Measurements from ENCODE around the gene CD40LG.

DNA sequence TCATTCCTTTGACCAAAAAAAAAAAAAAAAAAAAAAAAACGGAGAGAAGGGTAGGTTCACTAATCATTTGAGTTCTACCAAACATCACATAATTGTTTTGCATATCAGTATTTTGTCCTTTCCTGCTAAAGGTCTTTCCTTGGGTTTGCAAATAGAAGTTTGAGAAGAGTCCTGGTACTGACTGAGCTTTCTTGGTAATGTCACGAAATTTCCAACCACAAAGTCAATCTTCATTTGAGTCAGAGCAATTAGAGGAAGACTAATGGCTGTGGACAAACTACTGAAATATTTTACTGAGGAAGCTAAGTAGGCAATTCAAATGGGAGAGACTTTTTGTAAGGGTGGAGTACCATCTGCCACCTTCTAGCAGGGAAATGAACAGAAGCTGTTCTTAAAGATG lies 21.7 kb upstream of the CD40LG start:
- TF ChIP-seq, protein P1, sequence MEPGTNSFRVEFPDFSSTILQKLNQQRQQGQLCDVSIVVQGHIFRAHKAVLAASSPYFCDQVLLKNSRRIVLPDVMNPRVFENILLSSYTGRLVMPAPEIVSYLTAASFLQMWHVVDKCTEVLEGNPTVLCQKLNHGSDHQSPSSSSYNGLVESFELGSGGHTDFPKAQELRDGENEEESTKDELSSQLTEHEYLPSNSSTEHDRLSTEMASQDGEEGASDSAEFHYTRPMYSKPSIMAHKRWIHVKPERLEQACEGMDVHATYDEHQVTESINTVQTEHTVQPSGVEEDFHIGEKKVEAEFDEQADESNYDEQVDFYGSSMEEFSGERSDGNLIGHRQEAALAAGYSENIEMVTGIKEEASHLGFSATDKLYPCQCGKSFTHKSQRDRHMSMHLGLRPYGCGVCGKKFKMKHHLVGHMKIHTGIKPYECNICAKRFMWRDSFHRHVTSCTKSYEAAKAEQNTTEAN (CRISPR knock-in tag; conservative IDR thresholded peaks at IDR 0.05) = no peak
- TF ChIP-seq HOXA7 (CRISPR knock-in tag; IDR thresholded peaks at IDR 0.05) = no peak
- TF ChIP-seq, protein P2, sequence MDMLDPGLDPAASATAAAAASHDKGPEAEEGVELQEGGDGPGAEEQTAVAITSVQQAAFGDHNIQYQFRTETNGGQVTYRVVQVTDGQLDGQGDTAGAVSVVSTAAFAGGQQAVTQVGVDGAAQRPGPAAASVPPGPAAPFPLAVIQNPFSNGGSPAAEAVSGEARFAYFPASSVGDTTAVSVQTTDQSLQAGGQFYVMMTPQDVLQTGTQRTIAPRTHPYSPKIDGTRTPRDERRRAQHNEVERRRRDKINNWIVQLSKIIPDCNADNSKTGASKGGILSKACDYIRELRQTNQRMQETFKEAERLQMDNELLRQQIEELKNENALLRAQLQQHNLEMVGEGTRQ (IDR thresholded peaks at IDR 0.05; ENCODE audit: low read depth, low read length) = no peak
- TF ChIP-seq, protein P2 (CRISPR knock-in tag; IDR thresholded peaks at IDR 0.05; ENCODE audit: borderline replicate concordance) = no peak
- no peak for TF ChIP-seq ZNF768 (CRISPR knock-in tag; IDR thresholded peaks at IDR 0.05)
- no peak for TF ChIP-seq KAT7 (CRISPR knock-in tag; IDR thresholded peaks at IDR 0.05; ENCODE audit: borderline replicate concordance)
- TF ChIP-seq ZNF552 (CRISPR knock-in tag; IDR thresholded peaks at IDR 0.05; ENCODE audit: borderline replicate concordance) = no peak
- no peak for TF ChIP-seq TBP (CRISPR knock-in tag; IDR thresholded peaks at IDR 0.05)
- TF ChIP-seq, protein P3, sequence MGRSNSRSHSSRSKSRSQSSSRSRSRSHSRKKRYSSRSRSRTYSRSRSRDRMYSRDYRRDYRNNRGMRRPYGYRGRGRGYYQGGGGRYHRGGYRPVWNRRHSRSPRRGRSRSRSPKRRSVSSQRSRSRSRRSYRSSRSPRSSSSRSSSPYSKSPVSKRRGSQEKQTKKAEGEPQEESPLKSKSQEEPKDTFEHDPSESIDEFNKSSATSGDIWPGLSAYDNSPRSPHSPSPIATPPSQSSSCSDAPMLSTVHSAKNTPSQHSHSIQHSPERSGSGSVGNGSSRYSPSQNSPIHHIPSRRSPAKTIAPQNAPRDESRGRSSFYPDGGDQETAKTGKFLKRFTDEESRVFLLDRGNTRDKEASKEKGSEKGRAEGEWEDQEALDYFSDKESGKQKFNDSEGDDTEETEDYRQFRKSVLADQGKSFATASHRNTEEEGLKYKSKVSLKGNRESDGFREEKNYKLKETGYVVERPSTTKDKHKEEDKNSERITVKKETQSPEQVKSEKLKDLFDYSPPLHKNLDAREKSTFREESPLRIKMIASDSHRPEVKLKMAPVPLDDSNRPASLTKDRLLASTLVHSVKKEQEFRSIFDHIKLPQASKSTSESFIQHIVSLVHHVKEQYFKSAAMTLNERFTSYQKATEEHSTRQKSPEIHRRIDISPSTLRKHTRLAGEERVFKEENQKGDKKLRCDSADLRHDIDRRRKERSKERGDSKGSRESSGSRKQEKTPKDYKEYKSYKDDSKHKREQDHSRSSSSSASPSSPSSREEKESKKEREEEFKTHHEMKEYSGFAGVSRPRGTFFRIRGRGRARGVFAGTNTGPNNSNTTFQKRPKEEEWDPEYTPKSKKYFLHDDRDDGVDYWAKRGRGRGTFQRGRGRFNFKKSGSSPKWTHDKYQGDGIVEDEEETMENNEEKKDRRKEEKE (IDR thresholded peaks at IDR 0.05) = no peak
- TF ChIP-seq, protein P4, sequence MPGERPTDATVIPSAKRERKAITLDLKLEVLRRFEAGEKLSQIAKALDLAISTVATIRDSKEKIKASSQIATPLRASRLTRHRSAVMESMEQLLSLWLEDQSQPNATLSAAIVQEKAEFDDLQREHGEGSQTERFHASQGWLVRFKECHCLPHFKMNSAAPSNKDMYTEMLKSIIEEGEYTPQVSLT (CRISPR knock-in tag; IDR thresholded peaks at IDR 0.05; ENCODE audit: borderline replicate concordance, low read depth) = no peak
- TF ChIP-seq, protein P5, sequence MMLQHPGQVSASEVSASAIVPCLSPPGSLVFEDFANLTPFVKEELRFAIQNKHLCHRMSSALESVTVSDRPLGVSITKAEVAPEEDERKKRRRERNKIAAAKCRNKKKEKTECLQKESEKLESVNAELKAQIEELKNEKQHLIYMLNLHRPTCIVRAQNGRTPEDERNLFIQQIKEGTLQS (CRISPR knock-in tag; IDR thresholded peaks at IDR 0.05) = no peak
- TF ChIP-seq, protein P6, sequence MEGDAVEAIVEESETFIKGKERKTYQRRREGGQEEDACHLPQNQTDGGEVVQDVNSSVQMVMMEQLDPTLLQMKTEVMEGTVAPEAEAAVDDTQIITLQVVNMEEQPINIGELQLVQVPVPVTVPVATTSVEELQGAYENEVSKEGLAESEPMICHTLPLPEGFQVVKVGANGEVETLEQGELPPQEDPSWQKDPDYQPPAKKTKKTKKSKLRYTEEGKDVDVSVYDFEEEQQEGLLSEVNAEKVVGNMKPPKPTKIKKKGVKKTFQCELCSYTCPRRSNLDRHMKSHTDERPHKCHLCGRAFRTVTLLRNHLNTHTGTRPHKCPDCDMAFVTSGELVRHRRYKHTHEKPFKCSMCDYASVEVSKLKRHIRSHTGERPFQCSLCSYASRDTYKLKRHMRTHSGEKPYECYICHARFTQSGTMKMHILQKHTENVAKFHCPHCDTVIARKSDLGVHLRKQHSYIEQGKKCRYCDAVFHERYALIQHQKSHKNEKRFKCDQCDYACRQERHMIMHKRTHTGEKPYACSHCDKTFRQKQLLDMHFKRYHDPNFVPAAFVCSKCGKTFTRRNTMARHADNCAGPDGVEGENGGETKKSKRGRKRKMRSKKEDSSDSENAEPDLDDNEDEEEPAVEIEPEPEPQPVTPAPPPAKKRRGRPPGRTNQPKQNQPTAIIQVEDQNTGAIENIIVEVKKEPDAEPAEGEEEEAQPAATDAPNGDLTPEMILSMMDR (CRISPR knock-in tag; IDR thresholded peaks at IDR 0.05) = no peak
- no peak for TF ChIP-seq POLR2A (IDR thresholded peaks at IDR 0.05; ENCODE audit: insufficient read depth in 1 of 2, low read depth in 2 of 2, low read length in 2 of 2)
- TF ChIP-seq, protein P7, sequence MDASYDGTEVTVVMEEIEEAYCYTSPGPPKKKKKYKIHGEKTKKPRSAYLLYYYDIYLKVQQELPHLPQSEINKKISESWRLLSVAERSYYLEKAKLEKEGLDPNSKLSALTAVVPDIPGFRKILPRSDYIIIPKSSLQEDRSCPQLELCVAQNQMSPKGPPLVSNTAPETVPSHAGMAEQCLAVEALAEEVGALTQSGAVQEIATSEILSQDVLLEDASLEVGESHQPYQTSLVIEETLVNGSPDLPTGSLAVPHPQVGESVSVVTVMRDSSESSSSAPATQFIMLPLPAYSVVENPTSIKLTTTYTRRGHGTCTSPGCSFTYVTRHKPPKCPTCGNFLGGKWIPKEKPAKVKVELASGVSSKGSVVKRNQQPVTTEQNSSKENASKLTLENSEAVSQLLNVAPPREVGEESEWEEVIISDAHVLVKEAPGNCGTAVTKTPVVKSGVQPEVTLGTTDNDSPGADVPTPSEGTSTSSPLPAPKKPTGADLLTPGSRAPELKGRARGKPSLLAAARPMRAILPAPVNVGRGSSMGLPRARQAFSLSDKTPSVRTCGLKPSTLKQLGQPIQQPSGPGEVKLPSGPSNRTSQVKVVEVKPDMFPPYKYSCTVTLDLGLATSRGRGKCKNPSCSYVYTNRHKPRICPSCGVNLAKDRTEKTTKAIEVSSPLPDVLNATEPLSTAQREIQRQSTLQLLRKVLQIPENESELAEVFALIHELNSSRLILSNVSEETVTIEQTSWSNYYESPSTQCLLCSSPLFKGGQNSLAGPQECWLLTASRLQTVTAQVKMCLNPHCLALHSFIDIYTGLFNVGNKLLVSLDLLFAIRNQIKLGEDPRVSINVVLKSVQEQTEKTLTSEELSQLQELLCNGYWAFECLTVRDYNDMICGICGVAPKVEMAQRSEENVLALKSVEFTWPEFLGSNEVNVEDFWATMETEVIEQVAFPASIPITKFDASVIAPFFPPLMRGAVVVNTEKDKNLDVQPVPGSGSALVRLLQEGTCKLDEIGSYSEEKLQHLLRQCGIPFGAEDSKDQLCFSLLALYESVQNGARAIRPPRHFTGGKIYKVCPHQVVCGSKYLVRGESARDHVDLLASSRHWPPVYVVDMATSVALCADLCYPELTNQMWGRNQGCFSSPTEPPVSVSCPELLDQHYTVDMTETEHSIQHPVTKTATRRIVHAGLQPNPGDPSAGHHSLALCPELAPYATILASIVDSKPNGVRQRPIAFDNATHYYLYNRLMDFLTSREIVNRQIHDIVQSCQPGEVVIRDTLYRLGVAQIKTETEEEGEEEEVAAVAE (CRISPR knock-in tag; IDR thresholded peaks at IDR 0.05; ENCODE audit: borderline replicate concordance) = no peak
